H9 (cell line): ENCODE data around the gene CHCHD10. TPM values are rescaled to one million over a fixed set of nuclear protein-coding genes. Genes with fewer than 3 reads are reported as not detected.

Source experiments
- DNase-seq: peaks from one replicate; pipeline ENCODE4 v3.0.0-alpha.2; 2017
- H2AFZ ChIP-seq: one replicate; pipeline ENCODE4 v1.6.1; 2013; ENCODE audit warnings: mild to moderate bottlenecking, low read length, control low read depth, moderate library complexity
- H2AK5ac ChIP-seq: 2 replicates; pipeline ENCODE4 v1.6.1; 2013; ENCODE audit warnings: low read length, control low read depth, mixed read lengths; ENCODE audit not compliant: insufficient read length
- H2BK120ac ChIP-seq: one replicate; pipeline ENCODE4 v1.6.1; 2013; ENCODE audit warnings: low read depth, mild to moderate bottlenecking, low read length, control low read depth, inconsistent platforms; ENCODE audit not compliant: poor library complexity, severe bottlenecking
- H2BK12ac ChIP-seq: 2 replicates; pipeline ENCODE4 v1.6.1; 2013; ENCODE audit warnings: low read length, control low read depth, mixed read lengths, low read depth; ENCODE audit not compliant: insufficient read length
- H2BK15ac ChIP-seq: 2 replicates; pipeline ENCODE4 v1.6.1; 2013; ENCODE audit warnings: low read depth, low read length, control low read depth
- H2BK20ac ChIP-seq: one replicate; pipeline ENCODE4 v1.6.1; 2013; ENCODE audit warnings: low read depth, mild to moderate bottlenecking, low read length, control low read depth, inconsistent platforms; ENCODE audit not compliant: poor library complexity, severe bottlenecking
- H2BK5ac ChIP-seq: 2 replicates; pipeline ENCODE4 v1.6.1; 2013; ENCODE audit warnings: low read length, control low read depth, mixed read lengths; ENCODE audit not compliant: insufficient read length
- H3K14ac ChIP-seq: 2 replicates; pipeline ENCODE4 v1.6.1; 2013; ENCODE audit warnings: low read length, control low read depth; ENCODE audit not compliant: insufficient read depth
- H3K18ac ChIP-seq: 2 replicates; pipeline ENCODE4 v1.6.1; 2013; ENCODE audit warnings: low read depth, mild to moderate bottlenecking, mixed read lengths, low read length, control low read depth; ENCODE audit not compliant: insufficient read length
- H3K23ac ChIP-seq: 2 replicates; pipeline ENCODE4 v1.6.1; 2013; ENCODE audit warnings: low read length, control low read depth, mixed read lengths, low read depth; ENCODE audit not compliant: insufficient read length
- H3K23me2 ChIP-seq: 2 replicates; pipeline ENCODE4 v1.6.1; 2013; ENCODE audit warnings: low read depth, mild to moderate bottlenecking, mixed read lengths, low read length, control low read depth; ENCODE audit not compliant: insufficient read length, poor library complexity, severe bottlenecking
- H3K27ac ChIP-seq: 2 replicates; pipeline ENCODE4 v1.5.1; 2013; ENCODE audit warnings: low read length, control low read depth, mixed read lengths, low read depth; ENCODE audit not compliant: insufficient read length
- H3K27me3 ChIP-seq: 2 replicates; pipeline ENCODE4 v1.6.1; 2013; ENCODE audit warnings: low read length, control low read depth, inconsistent platforms; ENCODE audit not compliant: insufficient read depth
- H3K4ac ChIP-seq: 2 replicates; pipeline ENCODE4 v1.6.1; 2013; ENCODE audit warnings: low read depth, mild to moderate bottlenecking, control low read depth, inconsistent platforms, low read length, moderate library complexity
- H3K4me1 ChIP-seq: 2 replicates; pipeline ENCODE4 v1.6.1; 2013; ENCODE audit warnings: low read length, control low read depth, inconsistent platforms; ENCODE audit not compliant: insufficient read depth
- H3K4me2 ChIP-seq: 2 replicates; pipeline ENCODE4 v1.6.1; 2013; ENCODE audit warnings: low read length, control low read depth, mixed read lengths; ENCODE audit not compliant: insufficient read length, insufficient read depth
- H3K56ac ChIP-seq: 2 replicates; pipeline ENCODE4 v1.6.1; 2013; ENCODE audit warnings: low read depth, mild to moderate bottlenecking, mixed read lengths, low read length, control low read depth; ENCODE audit not compliant: insufficient read length
- H3K79me1 ChIP-seq: 2 replicates; pipeline ENCODE4 v1.6.1; 2013; ENCODE audit warnings: low read depth, mild to moderate bottlenecking, moderate library complexity, low read length, control low read depth, inconsistent platforms; ENCODE audit not compliant: insufficient read depth, poor library complexity, severe bottlenecking
- H3K79me2 ChIP-seq: 2 replicates; pipeline ENCODE4 v1.6.1; 2013; ENCODE audit warnings: low read length, control low read depth, inconsistent platforms; ENCODE audit not compliant: insufficient read depth
- H3K9ac ChIP-seq: 2 replicates; pipeline ENCODE4 v1.6.1; 2013; ENCODE audit warnings: low read length, control low read depth, mixed read lengths; ENCODE audit not compliant: insufficient read length; ENCODE audit errors: extremely low read depth
- H3K9me3 ChIP-seq: one replicate; pipeline ENCODE4 v1.6.1; 2013; ENCODE audit warnings: low read depth, low read length, inconsistent platforms; ENCODE audit not compliant: control insufficient read depth
- H3T11ph ChIP-seq: one replicate; pipeline ENCODE4 v1.6.1; 2013; ENCODE audit warnings: mild to moderate bottlenecking, low read length, control low read depth, inconsistent platforms
- H4K20me1 ChIP-seq: one replicate; pipeline ENCODE4 v1.6.1; 2013; ENCODE audit not compliant: control insufficient read depth, insufficient read length, insufficient read depth
- H4K5ac ChIP-seq: 2 replicates; pipeline ENCODE4 v1.6.1; 2013; ENCODE audit warnings: low read depth, mild to moderate bottlenecking, mixed read lengths, low read length, control low read depth; ENCODE audit not compliant: insufficient read length
- H4K8ac ChIP-seq: replicated peaks from 2 replicates; pipeline ENCODE4 v1.6.1; 2013; ENCODE audit warnings: low read length, control low read depth, mixed read lengths, low read depth; ENCODE audit not compliant: insufficient read length
- H4K91ac ChIP-seq: 2 replicates; pipeline ENCODE4 v1.6.1; 2013; ENCODE audit warnings: low read depth, mild to moderate bottlenecking, moderate library complexity, mixed read lengths, low read length, control low read depth; ENCODE audit not compliant: insufficient read length
- H3K27ac Mint-ChIP-seq, 3 experiments: 2 replicates in 2 of 3; 3 replicates in 1 of 3; pipeline ENCODE4 v1.8.0; 2020 to 2021; ENCODE audit warnings: mixed read lengths in 3 of 3, mild to moderate bottlenecking in 1 of 3, moderate library complexity in 1 of 3
- H3K27me3 Mint-ChIP-seq: 2 replicates; pipeline ENCODE4 v1.8.0; 2021; ENCODE audit warnings: low read depth, mild to moderate bottlenecking, moderate library complexity, mixed read lengths
- H3K36me3 Mint-ChIP-seq, 3 experiments: 2 replicates in 2 of 3; 3 replicates in 1 of 3; pipeline ENCODE4 v1.8.0; 2020 to 2021; ENCODE audit warnings: low read depth in 3 of 3, mixed read lengths in 3 of 3; ENCODE audit not compliant: insufficient read depth in 1 of 3
- H3K4me1 Mint-ChIP-seq, 2 experiments: 2 replicates each; pipeline ENCODE4 v1.8.0; 2020; ENCODE audit warnings: mixed read lengths in 2 of 2
- H3K4me3 Mint-ChIP-seq, 2 experiments: 2 replicates in 1 of 2; 3 replicates in 1 of 2; pipeline ENCODE4 v1.8.0; 2020 to 2021; ENCODE audit warnings: mild to moderate bottlenecking in 2 of 2, mixed read lengths in 2 of 2, moderate library complexity in 1 of 2
- H3K9me3 Mint-ChIP-seq, 2 experiments: 2 replicates in 1 of 2; 3 replicates in 1 of 2; pipeline ENCODE4 v1.8.0; 2020; ENCODE audit warnings: mild to moderate bottlenecking in 2 of 2, mixed read lengths in 2 of 2, moderate library complexity in 1 of 2
- CTCF ChIP-seq: fragments of 200-600 bp; sonication (generic); conservative IDR thresholded peaks from 3 replicates; pipeline ENCODE4 v1.8.0; 2021; ENCODE audit warnings: antibody characterized with exemption, mild to moderate bottlenecking
- WGBS: extraction: QIAGEN DNeasy Blood & Tissue Kit; methylation state at CpG from one replicate; pipeline ENCODE4 v1.1.7; 2013; ENCODE audit warnings: missing lambda C conversion rate, low lambda C conversion rate, mixed read lengths; ENCODE audit not compliant: insufficient read length; ENCODE audit errors: extremely low coverage; 5-methylcytosine and 5-hydroxymethylcytosine counted together
- total RNA-seq: library from RNA; stranded (reverse); gene quantifications from 2 replicates; pipeline ENCODE4 v1.2.1, GENCODE V29; 2021

The CHCHD10 gene
- total RNA-seq, 1 experiment from 2014 or later, result 53.7 TPM

DNA sequence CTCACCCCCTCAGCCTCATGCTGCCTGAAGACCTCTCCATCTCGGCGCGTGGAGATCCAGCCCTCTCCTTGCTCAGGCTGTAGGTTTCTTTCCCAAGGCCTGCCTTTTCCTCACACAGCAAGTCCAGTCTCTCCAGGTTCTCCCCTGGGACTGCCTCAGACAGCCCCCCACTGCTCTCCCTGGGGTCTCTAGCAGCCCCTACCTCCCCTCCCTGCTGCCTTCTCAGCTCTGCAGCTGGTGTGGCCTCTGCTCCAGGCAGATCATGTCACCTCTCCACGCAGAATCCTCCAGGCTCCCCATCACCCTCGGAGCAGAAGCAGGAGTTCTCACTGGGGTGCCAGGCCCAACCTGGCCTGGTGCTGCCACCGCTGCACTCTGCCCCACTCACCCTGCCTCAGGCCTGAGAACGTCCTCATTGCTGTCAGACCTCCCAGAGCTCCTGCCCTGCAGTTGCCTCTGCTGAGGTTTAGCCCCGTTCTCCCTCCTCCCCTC lies 34.2 kb upstream of the CHCHD10 start:
- no peaks in the 10 kb centered on the region for H3K27me3 Mint-ChIP-seq
- H4K91ac ChIP-seq, result no peak overlapping the region
- H3K4me2 ChIP-seq, result no peak overlapping the region
- H3K9ac ChIP-seq, result no peak overlapping the region
- H3K27ac Mint-ChIP-seq, result peak overlapping the region in 1 of 3 experiments; percentile 79; a peak in 2 of 7 replicates
- H2BK15ac ChIP-seq, result no peak overlapping the region
- H3T11ph ChIP-seq, result no peak overlapping the region
- H3K14ac ChIP-seq, result no peak overlapping the region; the same call in 1 of the 2 replicates
- H2AK5ac ChIP-seq, result no peak overlapping the region
- H3K23me2 ChIP-seq, result no peaks in the 10 kb centered on the region
- no peaks in the 10 kb centered on the region for H3K9me3 ChIP-seq
- H3K9me3 Mint-ChIP-seq, result no peaks in the 10 kb centered on the region; a peak in 1 of 5 replicates
- DNase-seq, result no peak
- H3K18ac ChIP-seq, result no peak overlapping the region
- no peak overlapping the region for H2BK5ac ChIP-seq
- H3K4ac ChIP-seq, result no peak overlapping the region
- H3K56ac ChIP-seq, result no peak overlapping the region
- H3K79me2 ChIP-seq, result no peaks in the 10 kb centered on the region
- no peak for TF ChIP-seq CTCF
- no peak overlapping the region for H3K4me3 Mint-ChIP-seq
- H2AFZ ChIP-seq, result no peak overlapping the region
- no peak overlapping the region for H2BK12ac ChIP-seq
- peaks cover 63 to 92% (median 89%) of the 10 kb centered on the region in 3 experiments for H3K36me3 Mint-ChIP-seq
- no peaks in the 10 kb centered on the region for H3K79me1 ChIP-seq
- H3K4me1 ChIP-seq, result no peaks in the 10 kb centered on the region
- H2BK120ac ChIP-seq, result no peak overlapping the region
- H4K5ac ChIP-seq, result no peak overlapping the region
- H4K8ac ChIP-seq, result no peak overlapping the region
- no peak overlapping the region for H3K27ac ChIP-seq
- no CpG with 5 or more reads among the region's 8 CpGs for WGBS
- H3K23ac ChIP-seq, result no peak overlapping the region
- no peaks in the 10 kb centered on the region for H4K20me1 ChIP-seq
- H3K4me1 Mint-ChIP-seq, result peaks cover 0 to 3% of the 10 kb centered on the region in 2 experiments; a peak in 1 of 4 replicates
- no peaks in the 10 kb centered on the region for H3K27me3 ChIP-seq
- H2BK20ac ChIP-seq, result no peak overlapping the region
